Measurements from ENCODE around the gene OR2L5.

The OR2L5 gene

GRCh38 chr1:248000169-248000568 lies 13.3 kb upstream of the OR2L5 start:
- no peak for DNase-seq (ENCODE audit: low read depth)
- H3K4me3 ChIP-seq (ENCODE audit: low read depth, low read length) = no peak overlapping the region
- no peak for TF ChIP-seq CTCF (IDR thresholded peaks at IDR 0.05; ENCODE audit: low read depth, low read length)
- no peak for TF ChIP-seq MAX (IDR thresholded peaks at IDR 0.05; ENCODE audit: low read depth, low read length)
- TF ChIP-seq MYC (IDR thresholded peaks at IDR 0.05; ENCODE audit: low read depth, low read length) = no peak
- TF ChIP-seq POLR2A (IDR thresholded peaks at IDR 0.05; ENCODE audit: extremely low read depth, insufficient read length) = no peak

GRCh38 chr1:248007778-248008177 lies 5.7 kb upstream of the OR2L5 start:
- H3K4me3 ChIP-seq (ENCODE audit: low read depth, low read length) = no peak overlapping the region
- DNase-seq (ENCODE audit: low read depth) = no peak
- TF ChIP-seq CTCF (IDR thresholded peaks at IDR 0.05; ENCODE audit: low read depth, low read length) = no peak
- TF ChIP-seq MAX (IDR thresholded peaks at IDR 0.05; ENCODE audit: low read depth, low read length) = no peak
- no peak for TF ChIP-seq POLR2A (IDR thresholded peaks at IDR 0.05; ENCODE audit: extremely low read depth, insufficient read length)
- TF ChIP-seq MYC (IDR thresholded peaks at IDR 0.05; ENCODE audit: low read depth, low read length) = no peak

GRCh38 chr1:248009681-248010080 lies 3.8 kb upstream of the OR2L5 start:
- no peak overlapping the region for H3K4me3 ChIP-seq (ENCODE audit: low read depth, low read length)
- TF ChIP-seq POLR2A (IDR thresholded peaks at IDR 0.05; ENCODE audit: extremely low read depth, insufficient read length) (no peak), CTCF (IDR thresholded peaks at IDR 0.05; ENCODE audit: low read depth, low read length) (no peak), MAX (IDR thresholded peaks at IDR 0.05; ENCODE audit: low read depth, low read length) (no peak), MYC (IDR thresholded peaks at IDR 0.05; ENCODE audit: low read depth, low read length) (no peak)
- no peak for DNase-seq (ENCODE audit: low read depth)

GRCh38 chr1:248015803-248016202 lies 2.3 kb downstream of the OR2L5 start:
- DNase-seq (ENCODE audit: low read depth) = no peak
- no peak overlapping the region for H3K4me3 ChIP-seq (ENCODE audit: low read depth, low read length)
- no peak for TF ChIP-seq CTCF (IDR thresholded peaks at IDR 0.05; ENCODE audit: low read depth, low read length)

- no peak within 1 kb of the TSS for H3K4me3 ChIP-seq (ENCODE audit: low read depth, low read length)
- DNase-seq (ENCODE audit: low read depth) = no peak
- TF ChIP-seq POLR2A (IDR thresholded peaks at IDR 0.05; ENCODE audit: extremely low read depth, insufficient read length) (no peak), CTCF (IDR thresholded peaks at IDR 0.05; ENCODE audit: low read depth, low read length) (no peak), MAX (IDR thresholded peaks at IDR 0.05; ENCODE audit: low read depth, low read length) (no peak), MYC (IDR thresholded peaks at IDR 0.05; ENCODE audit: low read depth, low read length) (no peak)
Measured at GRCh38 chr1:248029770-248030169, 16.3 kb downstream of the OR2L5 start, which contains the start of gene OR2L2. TSS of gene OR2L2 (plus strand) at chr1:248030070. CDS start at chr1:248038268, 8,198 bp downstream.

GRCh38 chr1:248045209-248045608 lies 31.7 kb downstream of the OR2L5 start:
- no peak overlapping the region for H3K4me3 ChIP-seq (ENCODE audit: low read depth, low read length)
- DNase-seq (ENCODE audit: low read depth) = no peak

More at GRCh38 chr1:248045209-248045608, 31.7 kb downstream of the OR2L5 start:
- TF ChIP-seq CTCF (IDR thresholded peaks at IDR 0.05; ENCODE audit: low read depth, low read length) (no peak), POLR2A (IDR thresholded peaks at IDR 0.05; ENCODE audit: extremely low read depth, insufficient read length) (no peak), MAX (IDR thresholded peaks at IDR 0.05; ENCODE audit: low read depth, low read length) (no peak), MYC (IDR thresholded peaks at IDR 0.05; ENCODE audit: low read depth, low read length) (no peak)

Measured in NB4 (cell line).